NCI-H774 (cell line): Measurements from ENCODE around the gene CBLN2.

Experiments used
- DNase-seq: peaks from one replicate; lab custom pipeline; 2025; lab: John Stamatoyannopoulos, UW

The CBLN2 gene

GRCh38 chr18:72544092-72544886 lies at the start of gene CBLN2:
TSS of gene CBLN2 (minus strand) at chr18:72544342. CDS start at chr18:72542160, 2,182 bp downstream.
- DNase-seq = peak; percentile 84

- no peak for DNase-seq
Observed at GRCh38 chr18:72588360-72588759, 44.2 kb upstream of the CBLN2 start.

GRCh38 chr18:72584787-72585186 lies 40.6 kb upstream of the CBLN2 start:
- no peak for DNase-seq

DNA sequence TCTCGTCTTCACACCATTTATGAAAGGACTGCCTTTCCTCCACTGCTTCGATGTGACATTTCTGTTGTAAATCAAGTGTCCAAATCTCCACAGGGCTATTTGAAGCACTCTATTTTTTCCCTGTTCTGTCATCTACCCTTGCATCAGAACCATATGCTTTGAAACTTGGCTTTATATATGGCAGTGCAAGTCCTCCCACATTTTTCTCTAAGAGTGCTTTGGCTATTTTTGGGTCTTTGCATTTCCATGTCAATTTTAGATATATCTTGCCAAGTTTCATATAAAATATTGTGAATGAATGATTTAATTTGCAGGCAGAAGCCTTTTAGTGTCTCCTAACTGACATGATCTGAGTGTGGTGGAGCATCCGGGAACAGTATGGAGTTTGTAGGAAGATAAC lies 37.8 kb upstream of the CBLN2 start:
- DNase-seq = no peak

DNA sequence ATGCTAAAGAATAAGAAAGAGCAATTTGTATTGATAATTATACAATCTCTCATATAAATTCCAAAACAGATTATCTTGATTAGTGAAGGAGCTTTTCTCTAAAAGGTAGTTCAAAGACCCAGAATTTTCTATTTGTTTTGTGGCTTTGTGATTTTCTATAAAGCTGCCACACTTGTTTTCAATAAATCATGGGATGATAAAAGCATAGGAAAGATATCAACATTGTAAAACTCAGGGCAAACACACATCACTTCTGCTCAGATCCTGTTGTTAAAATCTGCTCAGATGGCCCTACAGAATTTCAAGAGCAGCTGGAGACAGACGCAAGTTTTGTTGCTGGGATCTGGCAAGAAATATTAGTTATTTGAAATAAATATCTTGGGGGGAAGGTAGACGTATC lies 28.8 kb upstream of the CBLN2 start:
- DNase-seq = no peak

GRCh38 chr18:72566290-72566689 lies 22.1 kb upstream of the CBLN2 start:
- no peak for DNase-seq

DNA sequence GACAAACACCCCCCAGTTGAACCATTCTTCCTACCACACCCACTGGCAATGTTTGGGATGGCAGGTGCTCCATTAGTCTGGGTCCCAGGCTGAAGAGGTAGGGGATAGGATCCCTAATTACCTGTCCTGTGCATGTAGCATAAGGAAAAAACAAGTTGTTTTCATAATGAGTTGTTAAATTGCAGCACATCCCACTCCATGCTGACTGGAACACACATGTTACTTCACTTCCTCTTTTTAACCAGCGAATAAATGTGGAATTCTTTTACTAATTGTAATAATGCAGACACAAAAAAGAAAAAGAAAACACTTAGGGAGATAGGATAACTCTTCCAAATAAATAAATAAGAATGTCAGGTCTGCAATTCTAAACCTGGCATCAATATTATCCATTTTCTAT lies 11.8 kb upstream of the CBLN2 start:
- DNase-seq = no peak

DNA sequence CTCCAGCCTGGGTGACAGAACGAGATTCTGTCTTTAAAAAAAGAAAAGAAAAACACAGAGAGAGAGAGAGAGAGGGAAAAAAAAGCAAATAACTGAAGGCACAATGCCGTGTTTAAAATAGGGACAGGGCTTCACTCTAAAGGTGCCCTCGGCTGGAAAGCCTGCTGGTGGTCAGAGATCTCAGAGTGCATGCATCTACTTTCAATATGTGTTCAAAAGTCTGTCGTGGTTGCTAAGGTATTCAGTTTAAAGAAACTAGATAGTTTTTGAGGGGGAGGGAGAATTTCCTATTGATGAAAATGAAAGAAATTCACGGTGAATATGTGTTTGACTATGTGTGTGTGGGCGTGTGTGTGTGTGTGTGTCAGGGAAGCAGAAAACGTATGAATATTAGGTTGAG lies 11.0 kb upstream of the CBLN2 start:
- DNase-seq = no peak

GRCh38 chr18:72543357-72544055 lies 636 bp downstream of the CBLN2 start:
- no peak for DNase-seq

- DNase-seq = no peak
Observed at GRCh38 chr18:72542984-72543356, 1.2 kb downstream of the CBLN2 start.

- DNase-seq = no peak
Observed at GRCh38 chr18:72542342-72542741, 1.8 kb downstream of the CBLN2 start.

DNA sequence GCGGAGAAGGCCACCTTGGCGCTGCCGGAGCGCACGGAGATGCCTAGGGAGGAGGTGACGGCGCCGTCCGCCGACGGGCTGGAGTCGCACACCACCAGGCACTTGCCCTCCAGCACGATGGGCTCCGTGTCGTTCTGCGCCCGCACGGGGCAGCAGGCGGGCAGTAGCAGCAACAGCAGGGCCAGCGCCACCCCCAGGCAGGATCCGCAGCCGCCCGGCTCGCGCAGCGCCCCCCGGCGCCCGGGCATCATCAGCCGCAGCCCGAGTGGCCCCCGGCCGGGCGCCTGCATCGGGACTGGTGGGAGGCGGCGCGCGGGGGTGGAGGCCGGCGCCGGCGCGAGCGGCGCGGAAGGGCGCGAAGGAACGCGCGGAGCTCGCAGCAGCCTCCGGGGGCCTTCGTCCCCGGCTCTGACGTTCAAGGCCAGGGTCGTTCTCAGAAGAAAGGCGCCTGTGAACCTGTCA lies 2.2 kb downstream of the CBLN2 start:
- DNase-seq = no peak

DNA sequence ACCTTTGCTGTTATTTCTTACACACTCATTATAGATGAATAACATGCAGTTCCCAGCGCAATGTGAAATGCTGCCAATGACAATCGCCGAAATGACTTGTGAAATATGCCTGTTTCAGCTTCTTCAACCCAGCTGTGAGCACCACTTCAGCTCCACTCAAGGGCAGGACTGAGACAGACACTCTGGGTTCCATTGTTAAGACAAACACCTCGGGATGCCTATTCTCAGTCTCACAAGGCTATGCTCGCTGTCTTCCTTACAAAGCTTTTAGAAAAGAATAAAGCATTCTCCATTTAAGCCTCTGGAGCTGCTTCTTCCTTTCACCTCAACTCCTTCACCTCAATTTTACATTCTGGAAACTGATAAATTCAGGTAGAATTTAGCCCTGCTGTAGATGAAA lies 4.2 kb downstream of the CBLN2 start:
- no peak for DNase-seq

DNA sequence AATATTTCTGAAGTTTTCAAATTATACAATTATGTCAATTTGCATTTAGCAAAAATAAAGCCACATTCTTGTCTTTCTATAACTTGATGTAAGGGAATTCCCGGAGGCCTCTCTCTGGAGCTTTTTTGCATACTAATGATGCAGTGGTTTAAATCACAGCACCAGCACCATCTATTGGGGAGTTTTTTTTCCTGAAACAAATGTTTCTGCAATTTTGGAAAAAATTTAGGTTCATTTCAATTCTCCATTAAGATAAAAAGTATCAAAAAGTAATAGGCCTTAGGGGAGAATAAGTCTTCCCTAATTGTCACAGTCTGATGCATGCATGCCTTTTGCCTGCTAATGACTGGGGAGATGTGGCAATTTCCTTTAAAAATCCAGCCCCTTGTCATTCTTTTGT lies 13.5 kb downstream of the CBLN2 start:
- no peak for DNase-seq

GRCh38 chr18:72504866-72505265 lies 39.3 kb downstream of the CBLN2 start:
- DNase-seq = no peak

DNA sequence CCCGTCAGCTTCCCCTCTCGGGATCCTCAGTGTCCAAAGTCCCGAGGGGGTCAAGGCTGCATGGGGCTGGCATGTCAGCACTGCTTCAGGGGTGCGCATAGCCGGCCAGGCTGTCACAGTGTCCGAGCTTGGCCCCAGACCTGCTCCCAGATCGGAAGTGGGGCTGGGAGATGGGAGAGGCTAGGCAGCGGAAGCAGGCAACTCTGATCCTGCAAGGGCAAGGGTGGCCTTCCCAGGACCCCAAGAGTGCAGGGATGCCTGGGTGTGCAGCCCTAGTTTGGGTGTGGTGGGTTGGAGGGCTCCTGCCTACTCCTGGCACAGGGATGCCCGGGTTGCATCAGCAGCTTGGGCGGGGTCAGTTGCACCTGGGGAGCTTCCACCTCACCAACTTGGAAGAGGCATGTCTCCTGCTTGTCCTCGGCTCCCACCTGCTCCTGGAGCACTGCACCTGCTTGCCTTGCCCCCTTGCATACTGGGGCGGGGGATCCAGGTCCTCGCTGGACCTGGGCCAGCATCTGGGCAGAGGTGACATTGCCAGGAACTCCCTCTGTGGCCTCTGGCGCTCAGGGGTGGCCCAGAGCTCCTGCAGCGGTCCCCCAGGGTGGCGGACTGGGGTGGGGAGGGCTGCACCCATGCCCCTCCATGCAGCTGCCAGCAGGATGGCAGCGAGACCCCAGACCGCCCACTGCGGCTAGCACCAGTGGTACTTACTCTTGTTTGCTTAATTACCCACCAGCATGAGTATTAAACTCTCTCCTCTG lies 41.3 kb downstream of the CBLN2 start:
- no peak for DNase-seq

GRCh38 chr18:72492497-72492896 lies 51.6 kb downstream of the CBLN2 start:
- DNase-seq = no peak
